Osteoblast (primary cell): ENCODE measurements around the gene LYPD8. TPM values are rescaled to one million over a fixed set of nuclear protein-coding genes. Genes with fewer than 3 reads are reported as not detected.
"Not testable (repeated sequence)": the region's sequence is repeated elsewhere in the genome, so short reads cannot be mapped to it uniquely, and the experiment has no call there.

Experiments used
- DNase-seq: peaks from one replicate; pipeline ENCODE4 v3.0.0; 2011; ENCODE audit warnings: low spot score, mixed read lengths; ENCODE audit not compliant: insufficient read length; ENCODE audit errors: missing footprints
- H2AFZ ChIP-seq: 2 replicates; pipeline ENCODE4 v1.6.0; 2011; ENCODE audit warnings: mild to moderate bottlenecking, low read length
- H3K27ac ChIP-seq: 2 replicates; pipeline ENCODE4 v1.5.1; 2011; ENCODE audit warnings: mild to moderate bottlenecking, low read depth, low read length, moderate library complexity
- H3K27me3 ChIP-seq: 2 replicates; pipeline ENCODE4 v1.6.0; 2012; ENCODE audit warnings: mild to moderate bottlenecking, control low read depth, inconsistent platforms, low read length, moderate library complexity; ENCODE audit not compliant: insufficient read depth
- H3K36me3 ChIP-seq: 2 replicates; pipeline ENCODE4 v1.5.1; 2011; ENCODE audit warnings: mild to moderate bottlenecking, low read length, control low read depth, moderate library complexity; ENCODE audit not compliant: insufficient read depth
- H3K4me1 ChIP-seq: 2 replicates; pipeline ENCODE4 v1.5.1; 2011; ENCODE audit warnings: mild to moderate bottlenecking, low read length, control low read depth, moderate library complexity; ENCODE audit not compliant: insufficient read depth
- H3K4me2 ChIP-seq: 2 replicates; pipeline ENCODE4 v1.6.0; 2011; ENCODE audit warnings: mild to moderate bottlenecking, low read length; ENCODE audit not compliant: insufficient read depth
- H3K4me3 ChIP-seq: fragments of 200-600 bp; sonication (generic); 3 replicates; pipeline ENCODE4 v1.5.1; 2012; ENCODE audit warnings: mild to moderate bottlenecking, low read length, inconsistent platforms; ENCODE audit not compliant: insufficient read depth
- H3K79me2 ChIP-seq: 2 replicates; pipeline ENCODE4 v1.6.0; 2012; ENCODE audit warnings: mild to moderate bottlenecking, low read length, control low read depth, inconsistent platforms; ENCODE audit not compliant: insufficient read depth
- H3K9me3 ChIP-seq: 2 replicates; pipeline ENCODE4 v1.5.1; 2011; ENCODE audit warnings: low read depth, low read length, control low read depth
- H4K20me1 ChIP-seq: 2 replicates; pipeline ENCODE4 v1.6.0; 2012; ENCODE audit warnings: mild to moderate bottlenecking, low read length, control low read depth; ENCODE audit not compliant: insufficient read depth
- total RNA-seq: library from RNA; depleted of rRNA; stranded (reverse); fragments of >200 nt; gene quantifications from 2 replicates; pipeline ENCODE4 v1.2.3, GENCODE V29; 2012
- TF ChIP-seq, protein P1 (sequence below): IDR thresholded peaks from 2 replicates; pipeline ENCODE4 v1.5.1; 2011; ENCODE audit warnings: mild to moderate bottlenecking, low read depth, low read length, moderate library complexity; ENCODE audit errors: extremely low read depth

The LYPD8 gene
- total RNA-seq, 1 donor = not detected

- H3K36me3 ChIP-seq = no peaks in the 10 kb centered on the region
- H3K79me2 ChIP-seq = no peaks in the 10 kb centered on the region
- H3K4me3 ChIP-seq = no peak overlapping the region
- no peak overlapping the region for H2AFZ ChIP-seq
- no peak for DNase-seq
- H3K9me3 ChIP-seq = no peaks in the 10 kb centered on the region
- no peaks in the 10 kb centered on the region for H3K27me3 ChIP-seq
- H4K20me1 ChIP-seq = no peaks in the 10 kb centered on the region
- H3K4me2 ChIP-seq = no peak overlapping the region
- H3K27ac ChIP-seq = no peak overlapping the region
- no peaks in the 10 kb centered on the region for H3K4me1 ChIP-seq
- TF ChIP-seq, protein P1, sequence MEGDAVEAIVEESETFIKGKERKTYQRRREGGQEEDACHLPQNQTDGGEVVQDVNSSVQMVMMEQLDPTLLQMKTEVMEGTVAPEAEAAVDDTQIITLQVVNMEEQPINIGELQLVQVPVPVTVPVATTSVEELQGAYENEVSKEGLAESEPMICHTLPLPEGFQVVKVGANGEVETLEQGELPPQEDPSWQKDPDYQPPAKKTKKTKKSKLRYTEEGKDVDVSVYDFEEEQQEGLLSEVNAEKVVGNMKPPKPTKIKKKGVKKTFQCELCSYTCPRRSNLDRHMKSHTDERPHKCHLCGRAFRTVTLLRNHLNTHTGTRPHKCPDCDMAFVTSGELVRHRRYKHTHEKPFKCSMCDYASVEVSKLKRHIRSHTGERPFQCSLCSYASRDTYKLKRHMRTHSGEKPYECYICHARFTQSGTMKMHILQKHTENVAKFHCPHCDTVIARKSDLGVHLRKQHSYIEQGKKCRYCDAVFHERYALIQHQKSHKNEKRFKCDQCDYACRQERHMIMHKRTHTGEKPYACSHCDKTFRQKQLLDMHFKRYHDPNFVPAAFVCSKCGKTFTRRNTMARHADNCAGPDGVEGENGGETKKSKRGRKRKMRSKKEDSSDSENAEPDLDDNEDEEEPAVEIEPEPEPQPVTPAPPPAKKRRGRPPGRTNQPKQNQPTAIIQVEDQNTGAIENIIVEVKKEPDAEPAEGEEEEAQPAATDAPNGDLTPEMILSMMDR = no peak
These were observed 44.9 kb upstream of the LYPD8 start for GRCh38 chr1:248800459-248800858.

- Histone ChIP-seq H3K4me1 (no peaks in the 10 kb centered on the region), H3K4me3 (no peak overlapping the region), H3K27me3 (no peaks in the 10 kb centered on the region), H3K4me2 (no peak overlapping the region), H3K36me3 (no peaks in the 10 kb centered on the region), H3K79me2 (no peaks in the 10 kb centered on the region), H2AFZ (no peak overlapping the region), H4K20me1 (no peaks in the 10 kb centered on the region), H3K27ac (no peak overlapping the region), H3K9me3 (no peaks in the 10 kb centered on the region)
- TF ChIP-seq, protein P1 = no peak
- no peak for DNase-seq
These were observed 43.2 kb upstream of the LYPD8 start for GRCh38 chr1:248798791-248799190.

GRCh38 chr1:248794663-248795062 lies 39.1 kb upstream of the LYPD8 start:
- H3K27me3 ChIP-seq, H2AFZ ChIP-seq, H3K27ac ChIP-seq, H3K4me1 ChIP-seq, H3K4me2 ChIP-seq, DNase-seq, H3K79me2 ChIP-seq, H3K4me3 ChIP-seq, H4K20me1 ChIP-seq, H3K9me3 ChIP-seq, H3K36me3 ChIP-seq: not testable (repeated sequence)

DNA sequence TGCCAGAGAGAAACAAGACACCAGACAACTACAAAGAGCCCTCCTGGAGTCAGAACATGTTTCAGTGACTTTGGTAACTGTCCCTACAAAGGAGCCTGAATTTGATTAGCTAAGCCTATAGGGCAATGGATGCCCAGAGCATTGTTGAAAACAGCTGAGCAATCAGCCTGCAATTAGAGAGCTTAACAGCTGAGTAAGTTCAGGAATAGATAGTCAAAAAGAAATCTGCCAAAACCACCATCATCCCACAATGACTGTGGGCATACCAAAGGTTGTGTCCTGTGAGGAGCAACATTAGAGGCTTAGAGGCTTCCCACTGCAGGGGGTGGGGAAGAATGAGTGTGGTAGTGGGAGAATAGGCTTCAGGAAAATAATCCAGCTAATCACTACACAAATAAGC lies 38.0 kb upstream of the LYPD8 start:
- H2AFZ ChIP-seq = no peak overlapping the region
- no peak for DNase-seq
- no peak overlapping the region for H3K27ac ChIP-seq
- no peaks in the 10 kb centered on the region for H4K20me1 ChIP-seq
- H3K9me3 ChIP-seq = no peaks in the 10 kb centered on the region
- H3K36me3 ChIP-seq = no peaks in the 10 kb centered on the region
- no peaks in the 10 kb centered on the region for H3K27me3 ChIP-seq
- H3K4me2 ChIP-seq = no peak overlapping the region
- no peaks in the 10 kb centered on the region for H3K4me1 ChIP-seq
- TF ChIP-seq, protein P1 = no peak
- H3K79me2 ChIP-seq = no peaks in the 10 kb centered on the region
- H3K4me3 ChIP-seq = no peak overlapping the region
